A673 (cell line): Measurements from ENCODE around the gene GRIK4.

ENCODE experiments used
- CTCF ChIP-seq: fragments of 300-800, 200-600 bp; sonication (generic); conservative IDR thresholded peaks from 2 replicates; pipeline ENCODE4 v1.5.1; 2017; ENCODE audit warnings: low read depth, mild to moderate bottlenecking, antibody characterized with exemption, low read length, moderate library complexity, mixed read lengths
- EZH2 ChIP-seq: fragments of 200-600 bp; sonication (generic); IDR thresholded peaks from 2 replicates; pipeline ENCODE4 v1.6.1; 2017; ENCODE audit warnings: borderline replicate concordance, low read depth, mild to moderate bottlenecking, mixed read lengths, antibody characterized with exemption, low read length; ENCODE audit not compliant: poor library complexity, severe bottlenecking

- TF ChIP-seq CTCF (no peak), EZH2 (no peak)
These were observed 38.0 kb upstream of the GRIK4 start for GRCh38 chr11:120473503-120473902.
